Gastrocnemius medialis (tissue), 4 donors: ENCODE data around the gene ATP5MK. TPM values are rescaled to one million over a fixed set of nuclear protein-coding genes. Genes with fewer than 3 reads are reported as not detected.

Source experiments
- ATAC-seq, 2 donors: fragments of 150-250 bp; one replicate each; pipeline ENCODE4 v1.9.1; 2016
- DNase-seq, 2 donors: peaks; one replicate each; pipeline ENCODE4 v3.0.0-alpha.2; 2019
- H3K27ac ChIP-seq, 4 donors: fragments of 200-600 bp; sonication (generic); 1 replicate in 1 of 4; 2 replicates in 3 of 4; pipeline ENCODE4 v1.5.1; 2016 to 2018; ENCODE audit warnings: mild to moderate bottlenecking in 2 of 4, moderate library complexity in 1 of 4
- H3K27me3 ChIP-seq, 3 donors: fragments of 200-600 bp; sonication (generic) in 2 of 3; 1 replicate in 1 of 3; 2 replicates in 2 of 3; pipeline versions ENCODE4 v1.5.1 to v1.6.0; 2016 to 2019; ENCODE audit warnings: mild to moderate bottlenecking in 1 of 3, moderate library complexity in 1 of 3
- H3K36me3 ChIP-seq, 2 donors: fragments of 200-600 bp; sonication (generic) in 1 of 2; one replicate each; pipeline ENCODE4 v1.5.1; 2017 to 2018
- H3K4me1 ChIP-seq, 2 donors: fragments of 200-600 bp; sonication (generic) in 1 of 2; one replicate each; pipeline ENCODE4 v1.5.1; 2016 to 2017; ENCODE audit warnings: mild to moderate bottlenecking in 2 of 2
- H3K4me3 ChIP-seq, 4 donors: fragments of 200-600 bp; sonication (generic) in 3 of 4; 1 replicate in 1 of 4; 2 replicates in 3 of 4; pipeline ENCODE4 v1.5.1; 2016 to 2019; ENCODE audit warnings: mild to moderate bottlenecking in 2 of 4
- H3K9me3 ChIP-seq, 3 donors: fragments of 200-600 bp; sonication (generic) in 2 of 3; 1 replicate in 1 of 3; 2 replicates in 2 of 3; pipeline ENCODE4 v1.5.1; 2016 to 2019
- CTCF ChIP-seq, 5 experiments: fragments of 450-650 bp in 3 of 5; fragments of 200-600 bp in 2 of 5; sonication (generic) in 2 of 5; IDR thresholded peaks in 4 of 5; conservative IDR thresholded peaks in 1 of 5; 1 replicate in 4 of 5; 2 replicates in 1 of 5; pipeline ENCODE4 v1.5.1; 2016 to 2019; ENCODE audit warnings: antibody characterized with exemption in 5 of 5, mild to moderate bottlenecking in 3 of 5, moderate library complexity in 3 of 5
- POLR2A ChIP-seq, 2 donors: fragments of 450-650 bp; IDR thresholded peaks; one replicate each; pipeline ENCODE4 v1.6.1; 2017; ENCODE audit warnings: antibody characterized with exemption in 2 of 2, mild to moderate bottlenecking in 2 of 2, moderate library complexity in 2 of 2
- in situ Hi-C, 4 donors: fragments of 200-750 bp; cut with MboI; loops; one replicate each; pipeline versions ENCODE4 v1.15.0 to v1.8.0; 2017; ENCODE audit warnings: low sequenced_read_pairs in 4 of 4
- intact Hi-C: fragments of 100-400 bp; cut with DNase I; formaldehyde crosslinking; loops from one replicate; pipeline ENCODE4 v1.15.1; 2023; ENCODE audit warnings: low total_unique reads
- total RNA-seq, 4 donors: library from RNA; depleted of rRNA; stranded (reverse); fragments of >200 nt; gene quantifications; one replicate each; pipeline versions ENCODE4 v1.1.0 to v1.2.3, GENCODE V29; 2016

ATP5MK gene
- total RNA-seq, 4 donors from 2014 or later: 436 to 724 (median 552) TPM

DNA sequence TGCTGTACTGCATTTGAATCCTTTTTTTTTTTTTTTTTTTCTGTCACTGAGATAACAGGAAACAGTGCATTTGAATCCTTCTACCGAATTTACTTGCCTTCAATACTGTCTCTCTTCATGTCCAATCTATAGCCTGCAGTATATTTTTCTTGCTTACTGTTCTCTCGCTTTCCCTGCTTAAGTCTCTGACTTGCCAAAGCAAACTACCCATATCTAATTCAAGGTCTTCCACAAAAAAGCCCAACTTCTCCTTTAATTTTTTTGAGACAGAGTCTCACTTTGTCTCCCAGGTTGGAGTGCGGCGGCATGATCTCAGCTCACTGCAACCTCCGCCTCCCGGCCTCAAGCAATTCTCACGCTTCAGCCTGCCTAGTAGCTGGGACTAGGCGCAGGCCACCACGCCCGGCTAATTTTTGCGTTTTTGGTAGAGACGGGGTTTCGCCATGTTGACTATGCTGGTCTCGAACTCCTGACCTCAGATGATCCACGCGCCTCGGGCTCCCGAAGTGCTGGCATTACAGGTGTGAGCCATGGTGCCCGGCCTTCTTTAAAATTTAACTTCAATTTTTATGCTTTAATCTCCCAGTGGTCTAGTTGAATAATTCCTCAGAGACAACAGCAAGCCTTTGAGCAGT, 1.0 kb upstream of the ATP5MK start:
- no peaks in the 10 kb centered on the region for H3K9me3 ChIP-seq
- intact Hi-C loops: loop anchor here (5.0 kb wide), 2 partner anchors 480 to 1810 kb away; partner anchors contain the start of genes CNNM2, DPCD and POLL
- H3K4me1 ChIP-seq: peaks cover 39 to 43% of the 10 kb centered on the region in 2 donors
- TF ChIP-seq POLR2A (IDR thresholded peaks at IDR 0.05) (no peak), CTCF (IDR thresholded peaks at IDR 0.05 in 4 of 5, conservative IDR thresholded peaks at IDR 0.05 in 1 of 5) (no peak)
- no peak for DNase-seq
- peak overlapping the region; percentile 88 to 96 (median 94) for H3K4me3 ChIP-seq
- no peak for ATAC-seq
- peak overlapping the region; percentile 91 to 97 (median 94) for H3K27ac ChIP-seq
- H3K36me3 ChIP-seq: peaks cover 0 to 46% of the 10 kb centered on the region in 2 donors
- no peaks in the 10 kb centered on the region for H3K27me3 ChIP-seq
- in situ Hi-C loops: no loop called here

DNA sequence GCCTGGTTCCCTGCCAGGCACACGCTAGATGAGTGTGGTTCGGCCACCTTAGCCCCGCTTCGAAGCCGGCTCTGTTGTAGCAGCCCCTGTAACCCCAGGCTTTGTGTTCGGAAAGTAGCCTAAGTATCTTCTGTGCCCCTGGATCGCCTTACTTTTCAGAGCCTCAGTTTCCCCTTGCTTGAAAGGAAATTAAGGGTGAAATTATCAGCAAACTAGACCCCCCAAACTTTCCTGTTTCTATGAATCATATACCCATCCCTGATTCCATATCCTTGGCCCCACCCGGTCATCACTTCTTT, 463 bp upstream of the ATP5MK start:
- Histone ChIP-seq H3K36me3 (peaks cover 0 to 46% of the 10 kb centered on the region in 2 donors), H3K4me1 (peaks cover 39 to 43% of the 10 kb centered on the region in 2 donors), H3K27ac (peak overlapping the region; percentile 91 to 97 (median 94)), H3K9me3 (no peaks in the 10 kb centered on the region), H3K4me3 (peak overlapping the region; percentile 88 to 96 (median 94)), H3K27me3 (no peaks in the 10 kb centered on the region)
- DNase-seq (no peak), ATAC-seq (no peak)
- TF ChIP-seq POLR2A (IDR thresholded peaks at IDR 0.05) (no peak), CTCF (IDR thresholded peaks at IDR 0.05 in 4 of 5, conservative IDR thresholded peaks at IDR 0.05 in 1 of 5) (peak in 1 of 5 experiments; percentile 1)
- in situ Hi-C loops: no loop called here
- intact Hi-C loops: loop anchor here (1.0 to 5.0 kb wide), 3 partner anchors 29 to 1809 kb away; partner anchors contain the start of genes CNNM2, DPCD, POLL and TAF5

DNA sequence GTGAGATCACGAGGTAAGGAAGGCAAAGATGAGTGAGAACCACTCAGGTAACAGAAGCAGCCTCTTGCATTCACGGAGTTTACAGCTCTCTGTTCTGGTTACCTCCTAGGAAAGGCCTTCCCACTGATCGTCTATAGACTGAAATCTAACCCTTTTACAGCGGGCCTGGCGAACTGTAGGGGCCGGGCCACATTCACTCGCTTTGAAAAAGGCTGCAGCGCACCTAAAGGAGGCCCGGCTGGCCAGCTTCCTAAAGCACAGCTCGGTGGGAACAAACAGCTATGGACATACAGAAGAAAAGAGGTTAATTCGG, 565 bp downstream of the ATP5MK start:
- peaks cover 39 to 43% of the 10 kb centered on the region in 2 donors for H3K4me1 ChIP-seq
- ATAC-seq: peak; percentile 15 to 24
- DNase-seq: no peak

GRCh38 chr10:103394180-103394579, 2.1 kb downstream of the ATP5MK start:
- Histone ChIP-seq H3K27me3 (no peaks in the 10 kb centered on the region), H3K4me3 (no peak overlapping the region), H3K27ac (peak overlapping the region in 2 of 4 donors; percentile 20 to 97), H3K4me1 (peaks cover 39 to 43% of the 10 kb centered on the region in 2 donors), H3K36me3 (peaks cover 0 to 46% of the 10 kb centered on the region in 2 donors), H3K9me3 (no peaks in the 10 kb centered on the region)
- no peak for TF ChIP-seq CTCF (IDR thresholded peaks at IDR 0.05 in 4 of 5, conservative IDR thresholded peaks at IDR 0.05 in 1 of 5)
- TF ChIP-seq POLR2A (IDR thresholded peaks at IDR 0.05): no peak
- DNase-seq (no peak), ATAC-seq (no peak)
- intact Hi-C loops: no loop called here
- in situ Hi-C loops: no loop called here

More for the DNA sequence above, 565 bp downstream of the ATP5MK start:
- intact Hi-C loops (loop anchor here (1.0 to 5.0 kb wide), 3 partner anchors 28 to 1808 kb away; partner anchors contain the start of genes CNNM2, DPCD, POLL and TAF5), in situ Hi-C loops (no loop called here)
- H3K27ac ChIP-seq: peak overlapping the region; percentile 91 to 97 (median 94)
- H3K9me3 ChIP-seq: no peaks in the 10 kb centered on the region
- H3K4me3 ChIP-seq: peak overlapping the region; percentile 88 to 96 (median 94)
- TF ChIP-seq POLR2A (IDR thresholded peaks at IDR 0.05) (no peak), CTCF (IDR thresholded peaks at IDR 0.05 in 4 of 5, conservative IDR thresholded peaks at IDR 0.05 in 1 of 5) (no peak)
- H3K27me3 ChIP-seq: no peaks in the 10 kb centered on the region
- peaks cover 0 to 46% of the 10 kb centered on the region in 2 donors for H3K36me3 ChIP-seq
